HepG2 (cell line): ENCODE results near the gene CHRNB1. TPM values are rescaled to one million over a fixed set of nuclear protein-coding genes. Genes with fewer than 3 reads are reported as not detected.

Experiments
- ATAC-seq: fragments of 200-7000 bp; cut with Tn5 transposase; 3 replicates; pipeline ENCODE4 v1.9.1; 2020; ENCODE audit warnings: mild to moderate bottlenecking, moderate library complexity
- BruUV-seq: library from RNA; stranded (reverse); fragments of 400-500 nt; replicated peaks from 2 replicates; lab custom pipeline; 2021; lab: Mats Ljungman, UMichigan
- CTCF ChIA-PET: fragments of 300-600 bp; formaldehyde crosslinking; extraction: SDS; loops from one replicate; lab custom pipeline; 2021; ENCODE audit warnings: low total read pairs, inconsistent platforms, low intra/inter-chr PET ratio; lab: Yijun Ruan, JAX
- POLR2A ChIA-PET: fragments of 350-600 bp; sonication (Branson Sonifier 250); formaldehyde crosslinking; loops from one replicate; lab custom pipeline; 2020; ENCODE audit warnings: antibody characterized with exemption, inconsistent platforms; lab: Yijun Ruan, JAX
- DNase-seq: peaks from one replicate; pipeline ENCODE4 v3.0.0-alpha.2; 2015; ENCODE audit warnings: low spot score
- FAIRE-seq: peaks from 3 replicates; lab custom pipeline; 2011; peaks lifted over from hg19 to GRCh38; lab: Jason Lieb, UNC
- H2AFZ ChIP-seq: one replicate; pipeline ENCODE4 v1.6.1; 2011; ENCODE audit warnings: low read length, inconsistent platforms
- H3K27ac ChIP-seq: fragments of 300-600 bp; 3 replicates; pipeline ENCODE4 v1.8.0; 2011; ENCODE audit warnings: mixed run types, mild to moderate bottlenecking, mixed read lengths, low read length, inconsistent platforms; ENCODE audit not compliant: insufficient read depth; ENCODE audit errors: extremely low read length
- H3K27me3 ChIP-seq, 2 experiments: fragments of 200-600 bp in 1 of 2; 2 replicates in 1 of 2; 3 replicates in 1 of 2; pipeline versions ENCODE4 v1.6.0 to v1.8.0; 2011; ENCODE audit warnings: low read length in 2 of 2, mild to moderate bottlenecking in 2 of 2, moderate library complexity in 2 of 2, inconsistent platforms in 1 of 2; ENCODE audit not compliant: insufficient read depth in 2 of 2, control insufficient read depth in 1 of 2
- H3K36me3 ChIP-seq, 2 experiments: fragments of 200-600 bp in 1 of 2; replicated peaks in 1 of 2; 2 replicates in 1 of 2; 3 replicates in 1 of 2; pipeline versions ENCODE4 v1.5.1 to v1.8.0; 2011; ENCODE audit warnings: low read length in 2 of 2, inconsistent platforms in 1 of 2; ENCODE audit not compliant: insufficient read depth in 2 of 2, control insufficient read depth in 1 of 2
- H3K4me1 ChIP-seq: 2 replicates; pipeline ENCODE4 v1.5.1; 2012; ENCODE audit warnings: low read length, inconsistent platforms; ENCODE audit not compliant: insufficient read depth
- H3K4me2 ChIP-seq: 2 replicates; pipeline ENCODE4 v1.6.0; 2011; ENCODE audit warnings: low read depth, low read length, inconsistent platforms
- H3K4me3 ChIP-seq, 3 experiments: fragments of 200-600 bp in 1 of 3; sonication (generic), shearing (Covaris generic) in 1 of 3; replicated peaks in 1 of 3; 2 replicates each; pipeline ENCODE4 v1.5.1; 2011 to 2016; ENCODE audit warnings: low read length in 3 of 3, inconsistent platforms in 2 of 3, low read depth in 2 of 3, mild to moderate bottlenecking in 2 of 3, control low read depth in 1 of 3, mixed read lengths in 1 of 3; ENCODE audit not compliant: insufficient read depth in 1 of 3
- H3K79me2 ChIP-seq: one replicate; pipeline ENCODE4 v1.6.1; 2011; ENCODE audit warnings: low read length, inconsistent platforms; ENCODE audit not compliant: insufficient read depth
- H3K9ac ChIP-seq: 2 replicates; pipeline ENCODE4 v1.6.0; 2011; ENCODE audit warnings: mild to moderate bottlenecking, low read depth, low read length, inconsistent platforms; ENCODE audit not compliant: insufficient read depth
- H3K9me3 ChIP-seq: 2 replicates; pipeline ENCODE4 v1.5.1; 2012; ENCODE audit warnings: mild to moderate bottlenecking, low read length
- H4K20me1 ChIP-seq: 2 replicates; pipeline ENCODE4 v1.6.0; 2011; ENCODE audit warnings: inconsistent platforms, mild to moderate bottlenecking, low read length, moderate library complexity; ENCODE audit not compliant: insufficient read depth
- ATAD3A ChIP-seq: sonication (generic); formaldehyde crosslinking; IDR thresholded peaks from 2 replicates; pipeline ENCODE4 v1.4.0; 2020; ENCODE audit warnings: missing genetic modification reagents
- DNMT3B ChIP-seq: conservative IDR thresholded peaks from 2 replicates; pipeline ENCODE4 v1.6.1; 2016; ENCODE audit warnings: missing biosample characterization, control low read depth
- FOXM1 ChIP-seq: sonication (generic); formaldehyde crosslinking; IDR thresholded peaks from 2 replicates; pipeline ENCODE4 v1.5.0; 2020; ENCODE audit warnings: missing genetic modification reagents
- MEIS1 ChIP-seq: sonication (generic); formaldehyde crosslinking; IDR thresholded peaks from 2 replicates; pipeline ENCODE4 v1.9.0; 2021; ENCODE audit warnings: mild to moderate bottlenecking, missing genetic modification reagents, moderate library complexity, borderline replicate concordance
- RELA ChIP-seq: sonication (generic); formaldehyde crosslinking; IDR thresholded peaks from 2 replicates; pipeline ENCODE4 v1.4.0; 2020; ENCODE audit warnings: missing genetic modification reagents
- RFX1 ChIP-seq: fragments of 450-650 bp; IDR thresholded peaks from 2 replicates; pipeline ENCODE4 v1.6.1; 2017
- RXRB ChIP-seq: IDR thresholded peaks from 2 replicates; pipeline ENCODE4 v1.6.1; 2016; ENCODE audit warnings: borderline replicate concordance, missing genetic modification reagents, missing compliant biosample characterization
- SKI ChIP-seq: fragments of 450-650 bp; IDR thresholded peaks from one replicate; pipeline ENCODE4 v1.6.1; 2018; ENCODE audit warnings: mild to moderate bottlenecking; ENCODE audit not compliant: partially characterized antibody
- ZNF275 ChIP-seq: sonication (generic); formaldehyde crosslinking; IDR thresholded peaks from 2 replicates; pipeline ENCODE4 v1.8.0; 2022; ENCODE audit warnings: missing genetic modification reagents, mild to moderate bottlenecking, inconsistent platforms, borderline replicate concordance
- ZNF331 ChIP-seq: sonication (generic); formaldehyde crosslinking; IDR thresholded peaks from 2 replicates; pipeline ENCODE4 v1.4.0; 2020; ENCODE audit warnings: missing genetic modification reagents
- ZNF879 ChIP-seq: sonication (generic); formaldehyde crosslinking; IDR thresholded peaks from 2 replicates; pipeline ENCODE4 v1.8.1; 2023; ENCODE audit warnings: missing genetic modification reagents
- WGBS: methylation state at CpG from one replicate; pipeline ENCODE4 v1.1.6; 2017; ENCODE audit warnings: low lambda C conversion rate; 5-methylcytosine and 5-hydroxymethylcytosine counted together
- in situ Hi-C: cut with HindIII; loops from 2 replicates; pipeline ENCODE4 v1.10.0; 2017; ENCODE audit warnings: low pct_unique_long_range_greater_than_20kb; ENCODE audit not compliant: extremely low pct_ligation_motif_present
- intact Hi-C: fragments of 100-400 bp; cut with micrococcal nuclease; formaldehyde crosslinking; loops from one replicate; pipeline ENCODE4 v1.10.0; 2022; ENCODE audit not compliant: unreplicated experiment
- polyA plus RNA-seq, 8 experiments: library from polyadenylated mRNA; depleted of rRNA in 3 of 8; stranded (reverse) in 7 of 8; unstranded in 1 of 8; fragments of >200 nt; fragmentation: Illumina TruSeq in 4 of 8; extraction: Trizol in 4 of 8; gene quantifications; 2 replicates each; pipeline versions ENCODE4 v1.2.1 to v1.2.3, GENCODE V29; 2011 to 2016; ENCODE audit warnings: low read depth in 4 of 8, missing spikeins in 1 of 8, mixed read lengths in 1 of 8; ENCODE audit not compliant: insufficient read depth in 1 of 8
- total RNA-seq, 5 experiments: library from RNA; depleted of rRNA; stranded (reverse); fragments of >200 nt; fragmentation: Illumina TruSeq; extraction: Trizol; gene quantifications; 2 replicates each; pipeline ENCODE4 v1.2.3, GENCODE V29; 2016; ENCODE audit warnings: low read depth in 1 of 5
- TF ChIP-seq, protein P1 (sequence below): sonication (generic); formaldehyde crosslinking; IDR thresholded peaks from 2 replicates; pipeline ENCODE4 v1.5.1; 2020; ENCODE audit warnings: missing genetic modification reagents, mild to moderate bottlenecking, borderline replicate concordance
- TF ChIP-seq, protein P2 (sequence below): sonication (generic); formaldehyde crosslinking; IDR thresholded peaks from 2 replicates; pipeline ENCODE4 v1.4.0; 2020; ENCODE audit warnings: mild to moderate bottlenecking, missing genetic modification reagents, borderline replicate concordance
- TF ChIP-seq, protein P3 (sequence below): fragments of 450-650 bp; IDR thresholded peaks from 2 replicates; pipeline ENCODE4 v1.6.1; 2017

Gene CHRNB1
- total and polyA plus RNA-seq, 2 of the 13 experiments (the other 11 are each of a cell fraction or from before 2014, with no cell fraction given): 5.4 to 33.7 TPM

- ChIA-PET POLR2A (interaction anchor here (0.7 to 5.3 kb wide), 6 partner anchors 8 to 79 kb away, joined by 3 to 30 read pairs (median 15); partner anchors contain the start of genes CHRNB1, POLR2A and TMEM256), CTCF (no interaction called here)
- intact Hi-C loops (no loop called here), in situ Hi-C loops (loop anchor here (5.0 kb wide), 1 partner anchor 40 kb away; the partner anchor contains the start of genes FGF11 and TMEM102)
- ATAC-seq (peak; percentile 26), DNase-seq (peak; percentile 31), FAIRE-seq (no peak)
- Histone ChIP-seq H2AFZ (no peak overlapping the region), H3K4me2 (peak overlapping the region; percentile 85), H3K4me3 (peak overlapping the region; percentile 72 to 86 (median 79)), H3K9ac (peak overlapping the region; percentile 86), H4K20me1 (peaks cover 30% of the 10 kb centered on the region), H3K27me3 (no peaks in the 10 kb centered on the region; a peak in 1 of 5 replicates), H3K79me2 (peaks cover 48% of the 10 kb centered on the region), H3K4me1 (peaks cover 78% of the 10 kb centered on the region), H3K27ac (peak overlapping the region; percentile 75), H3K36me3 (no peaks in the 10 kb centered on the region), H3K9me3 (no peaks in the 10 kb centered on the region)
- BruUV-seq: no TSS peak
- WGBS: 27% methylated on average over 18 of the region's 26 CpGs
- no peak for TF ChIP-seq FOXM1 (CRISPR knock-in tag)
- no peak for TF ChIP-seq RELA (CRISPR knock-in tag)
- no peak for TF ChIP-seq ZNF275 (CRISPR knock-in tag)
- TF ChIP-seq, protein P1, sequence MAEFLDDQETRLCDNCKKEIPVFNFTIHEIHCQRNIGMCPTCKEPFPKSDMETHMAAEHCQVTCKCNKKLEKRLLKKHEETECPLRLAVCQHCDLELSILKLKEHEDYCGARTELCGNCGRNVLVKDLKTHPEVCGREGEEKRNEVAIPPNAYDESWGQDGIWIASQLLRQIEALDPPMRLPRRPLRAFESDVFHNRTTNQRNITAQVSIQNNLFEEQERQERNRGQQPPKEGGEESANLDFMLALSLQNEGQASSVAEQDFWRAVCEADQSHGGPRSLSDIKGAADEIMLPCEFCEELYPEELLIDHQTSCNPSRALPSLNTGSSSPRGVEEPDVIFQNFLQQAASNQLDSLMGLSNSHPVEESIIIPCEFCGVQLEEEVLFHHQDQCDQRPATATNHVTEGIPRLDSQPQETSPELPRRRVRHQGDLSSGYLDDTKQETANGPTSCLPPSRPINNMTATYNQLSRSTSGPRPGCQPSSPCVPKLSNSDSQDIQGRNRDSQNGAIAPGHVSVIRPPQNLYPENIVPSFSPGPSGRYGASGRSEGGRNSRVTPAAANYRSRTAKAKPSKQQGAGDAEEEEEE (CRISPR knock-in tag): no peak
- TF ChIP-seq, protein P2, sequence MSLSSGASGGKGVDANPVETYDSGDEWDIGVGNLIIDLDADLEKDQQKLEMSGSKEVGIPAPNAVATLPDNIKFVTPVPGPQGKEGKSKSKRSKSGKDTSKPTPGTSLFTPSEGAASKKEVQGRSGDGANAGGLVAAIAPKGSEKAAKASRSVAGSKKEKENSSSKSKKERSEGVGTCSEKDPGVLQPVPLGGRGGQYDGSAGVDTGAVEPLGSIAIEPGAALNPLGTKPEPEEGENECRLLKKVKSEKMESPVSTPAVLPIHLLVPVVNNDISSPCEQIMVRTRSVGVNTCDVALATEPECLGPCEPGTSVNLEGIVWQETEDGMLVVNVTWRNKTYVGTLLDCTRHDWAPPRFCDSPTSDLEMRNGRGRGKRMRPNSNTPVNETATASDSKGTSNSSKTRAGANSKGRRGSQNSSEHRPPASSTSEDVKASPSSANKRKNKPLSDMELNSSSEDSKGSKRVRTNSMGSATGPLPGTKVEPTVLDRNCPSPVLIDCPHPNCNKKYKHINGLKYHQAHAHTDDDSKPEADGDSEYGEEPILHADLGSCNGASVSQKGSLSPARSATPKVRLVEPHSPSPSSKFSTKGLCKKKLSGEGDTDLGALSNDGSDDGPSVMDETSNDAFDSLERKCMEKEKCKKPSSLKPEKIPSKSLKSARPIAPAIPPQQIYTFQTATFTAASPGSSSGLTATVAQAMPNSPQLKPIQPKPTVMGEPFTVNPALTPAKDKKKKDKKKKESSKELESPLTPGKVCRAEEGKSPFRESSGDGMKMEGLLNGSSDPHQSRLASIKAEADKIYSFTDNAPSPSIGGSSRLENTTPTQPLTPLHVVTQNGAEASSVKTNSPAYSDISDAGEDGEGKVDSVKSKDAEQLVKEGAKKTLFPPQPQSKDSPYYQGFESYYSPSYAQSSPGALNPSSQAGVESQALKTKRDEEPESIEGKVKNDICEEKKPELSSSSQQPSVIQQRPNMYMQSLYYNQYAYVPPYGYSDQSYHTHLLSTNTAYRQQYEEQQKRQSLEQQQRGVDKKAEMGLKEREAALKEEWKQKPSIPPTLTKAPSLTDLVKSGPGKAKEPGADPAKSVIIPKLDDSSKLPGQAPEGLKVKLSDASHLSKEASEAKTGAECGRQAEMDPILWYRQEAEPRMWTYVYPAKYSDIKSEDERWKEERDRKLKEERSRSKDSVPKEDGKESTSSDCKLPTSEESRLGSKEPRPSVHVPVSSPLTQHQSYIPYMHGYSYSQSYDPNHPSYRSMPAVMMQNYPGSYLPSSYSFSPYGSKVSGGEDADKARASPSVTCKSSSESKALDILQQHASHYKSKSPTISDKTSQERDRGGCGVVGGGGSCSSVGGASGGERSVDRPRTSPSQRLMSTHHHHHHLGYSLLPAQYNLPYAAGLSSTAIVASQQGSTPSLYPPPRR: 0 out of 2 replicates have a peak, but pooled peaks have one; percentile 25
- TF ChIP-seq ATAD3A (CRISPR knock-in tag): no peak
- TF ChIP-seq DNMT3B: no peak
- TF ChIP-seq ZNF879: no peak
- no peak for TF ChIP-seq RFX1
- TF ChIP-seq SKI: peak; percentile 56
- TF ChIP-seq ZNF331: 0 out of 2 replicates have a peak, but pooled peaks have one; percentile 22
- TF ChIP-seq RXRB (CRISPR knock-in tag): 0 out of 2 replicates have a peak, but pooled peaks have one; percentile 10
- TF ChIP-seq, protein P3, sequence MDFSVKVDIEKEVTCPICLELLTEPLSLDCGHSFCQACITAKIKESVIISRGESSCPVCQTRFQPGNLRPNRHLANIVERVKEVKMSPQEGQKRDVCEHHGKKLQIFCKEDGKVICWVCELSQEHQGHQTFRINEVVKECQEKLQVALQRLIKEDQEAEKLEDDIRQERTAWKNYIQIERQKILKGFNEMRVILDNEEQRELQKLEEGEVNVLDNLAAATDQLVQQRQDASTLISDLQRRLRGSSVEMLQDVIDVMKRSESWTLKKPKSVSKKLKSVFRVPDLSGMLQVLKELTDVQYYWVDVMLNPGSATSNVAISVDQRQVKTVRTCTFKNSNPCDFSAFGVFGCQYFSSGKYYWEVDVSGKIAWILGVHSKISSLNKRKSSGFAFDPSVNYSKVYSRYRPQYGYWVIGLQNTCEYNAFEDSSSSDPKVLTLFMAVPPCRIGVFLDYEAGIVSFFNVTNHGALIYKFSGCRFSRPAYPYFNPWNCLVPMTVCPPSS: no peak
- TF ChIP-seq MEIS1 (CRISPR knock-in tag): 0 out of 2 replicates have a peak, but pooled peaks have one; percentile 67
Observed at GRCh38 chr17:7477392-7478275, 32.8 kb downstream of the CHRNB1 start.
